Suppressor macrophage treated with lipopolysaccharide for 1 hour (primary cell): Measurements from ENCODE around the gene NAV2.
"Not testable (repeated sequence)": the region's sequence is repeated elsewhere in the genome, so short reads cannot be mapped to it uniquely, and the experiment has no call there.

Experiments used
- DNase-seq, 3 donors: peaks; one replicate each; pipeline ENCODE4 v3.0.0-alpha.2; 2020 to 2022

Gene NAV2

DNA sequence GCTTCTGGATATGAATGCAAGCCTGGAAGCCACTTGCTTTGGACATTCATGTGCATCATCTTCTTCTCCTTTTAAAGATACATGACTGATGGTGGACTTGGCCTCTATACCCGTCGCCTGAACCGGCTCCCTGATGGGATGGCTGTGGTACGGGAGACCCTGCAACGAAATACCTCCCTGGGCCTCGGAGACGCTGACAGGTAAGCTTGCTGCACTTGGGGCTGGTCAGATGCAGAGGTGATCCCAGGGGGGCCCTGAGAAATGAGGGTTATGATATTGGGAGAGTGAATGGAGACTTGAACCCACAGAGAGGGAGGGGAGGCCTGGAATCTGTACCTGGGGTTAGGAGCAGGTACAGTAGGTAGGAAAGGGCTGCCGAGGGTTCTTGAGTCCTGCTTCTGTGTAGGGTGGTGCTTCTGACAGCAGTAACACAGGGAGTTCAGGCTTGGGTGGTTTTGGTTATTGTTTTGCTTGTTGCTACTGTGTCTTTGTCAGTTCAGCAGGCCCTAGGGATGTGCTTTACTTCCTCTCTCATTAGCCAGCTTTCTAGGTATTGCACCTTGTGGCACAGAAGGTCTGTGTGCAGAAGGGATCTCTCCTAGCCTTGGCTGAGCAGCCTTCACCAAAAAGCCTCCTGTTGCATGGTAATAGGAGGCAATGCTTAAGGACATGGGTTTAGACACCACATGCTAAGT lies 271.6 kb downstream of the NAV2 start:
- DNase-seq: no peak

DNA sequence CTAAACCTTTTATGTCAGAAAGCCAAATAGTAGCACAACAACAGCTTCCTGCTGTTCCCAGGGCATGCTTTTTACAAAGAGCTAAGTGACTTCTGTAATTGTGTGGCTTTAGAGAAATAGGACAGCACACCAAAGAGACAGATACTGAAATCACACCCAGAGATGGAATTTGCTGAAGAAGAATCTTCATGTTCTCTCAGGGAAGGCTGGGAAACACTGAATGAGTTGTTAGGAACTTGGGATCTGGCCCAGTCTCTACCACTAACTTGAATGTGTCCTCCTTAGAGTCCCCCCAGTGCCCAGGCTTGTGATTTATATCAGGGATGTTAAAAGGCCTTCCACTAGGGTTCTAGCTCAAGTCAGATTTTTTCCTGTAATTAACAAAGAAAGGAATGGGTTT lies 272.5 kb downstream of the NAV2 start:
- DNase-seq: no peak

- DNase-seq: no peak
Observed at GRCh38 chr11:19987331-19987801, 274.7 kb downstream of the NAV2 start.

GRCh38 chr11:19988598-19988997 lies 276.0 kb downstream of the NAV2 start:
- DNase-seq: no peak

DNA sequence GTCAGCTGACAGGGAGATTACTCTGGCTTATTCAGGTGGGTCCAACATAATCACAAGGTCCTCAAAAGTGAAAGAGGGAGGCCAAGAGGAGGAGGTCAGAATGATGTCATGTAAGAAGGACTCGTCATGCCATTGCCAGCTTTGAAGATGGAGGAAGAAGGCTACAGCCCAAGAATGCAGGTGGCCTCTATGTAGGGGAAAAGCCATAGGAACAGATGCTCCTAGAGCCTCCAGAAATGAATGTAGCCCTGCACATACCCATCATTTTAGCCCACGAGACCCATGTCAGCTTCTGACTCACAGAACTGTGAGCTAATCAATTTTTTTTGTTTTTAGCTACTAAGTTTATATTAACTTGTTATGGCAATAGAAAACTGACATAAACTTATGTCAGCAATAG lies 276.6 kb downstream of the NAV2 start:
- no peak for DNase-seq

DNA sequence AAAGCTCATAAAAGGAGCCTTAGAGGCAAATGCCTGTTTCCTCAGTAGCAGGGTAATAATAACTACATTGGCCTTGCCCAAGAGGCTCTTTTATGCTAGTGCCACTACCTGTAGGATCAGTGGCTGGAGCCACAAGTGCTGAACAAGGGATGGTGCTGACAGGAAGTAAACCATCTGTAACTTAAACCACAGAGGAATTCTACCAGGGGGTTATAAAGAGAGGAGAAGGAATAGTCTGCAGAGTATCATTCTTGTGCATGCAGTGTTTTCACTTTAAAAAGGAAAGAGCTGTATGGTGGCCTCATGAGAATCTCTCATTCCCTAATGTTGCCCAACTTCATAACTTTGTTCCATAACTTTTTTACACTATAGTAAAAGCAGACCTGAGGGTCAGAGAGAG lies 279.5 kb downstream of the NAV2 start:
- DNase-seq: no peak

GRCh38 chr11:19992998-19993397 lies 280.4 kb downstream of the NAV2 start:
- DNase-seq: no peak

DNA sequence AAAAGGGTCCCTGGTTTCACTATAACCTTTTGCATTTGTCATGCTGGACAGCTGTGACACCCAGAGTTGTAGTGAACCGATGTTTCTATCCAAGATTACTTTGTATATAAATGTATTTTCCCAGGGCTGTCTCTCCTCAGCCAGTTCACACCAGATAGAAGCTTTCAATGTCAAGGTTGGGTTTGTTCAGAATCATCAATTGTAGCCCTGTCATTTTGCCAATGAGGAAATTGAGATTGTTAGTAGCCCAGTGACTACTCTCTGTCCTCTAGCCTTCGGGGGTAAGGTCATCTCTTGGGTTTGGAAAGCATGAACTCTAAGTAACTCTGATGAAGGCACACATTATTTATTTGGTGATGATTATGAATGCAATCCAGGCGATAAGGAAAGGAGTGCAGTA lies 282.0 kb downstream of the NAV2 start:
- no peak for DNase-seq

- no peak for DNase-seq
Observed at GRCh38 chr11:19995145-19995544, 282.5 kb downstream of the NAV2 start.

DNA sequence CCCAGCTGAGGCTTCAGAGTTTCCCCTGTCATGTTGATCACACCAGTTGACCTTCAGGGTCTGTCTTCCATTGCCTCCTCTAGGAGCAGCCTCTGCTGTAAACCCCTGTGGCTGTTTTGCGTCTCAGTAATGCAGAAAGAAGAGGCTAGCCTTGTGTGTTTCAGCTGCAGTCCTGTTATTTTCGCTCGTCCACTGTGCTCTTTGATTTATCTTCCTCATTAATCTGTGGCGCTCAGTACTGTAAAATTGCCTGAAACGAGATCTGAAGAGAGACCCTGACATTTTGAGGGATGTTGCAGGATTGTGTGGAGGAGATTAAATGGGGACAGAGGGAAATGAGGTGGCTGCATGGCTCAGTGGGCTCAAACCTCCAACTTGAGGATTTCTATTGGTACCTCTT lies 283.9 kb downstream of the NAV2 start:
- no peak for DNase-seq

DNA sequence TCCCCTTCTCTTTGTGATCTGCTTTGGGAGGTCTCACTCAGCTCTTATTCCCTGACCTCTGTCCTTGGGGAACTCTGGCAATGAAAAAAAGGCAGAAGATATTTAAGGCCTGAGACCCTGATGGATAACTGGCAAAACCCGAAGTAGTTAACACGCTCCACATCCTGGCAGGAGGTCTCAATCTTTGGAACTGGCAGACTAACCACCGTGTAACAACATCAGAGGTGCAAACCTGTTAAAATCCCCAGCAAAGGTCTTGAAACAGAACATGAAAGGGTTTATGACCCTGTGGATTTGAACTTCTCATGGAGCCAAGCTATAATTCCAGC lies 287.3 kb downstream of the NAV2 start:
- DNase-seq: no peak

DNA sequence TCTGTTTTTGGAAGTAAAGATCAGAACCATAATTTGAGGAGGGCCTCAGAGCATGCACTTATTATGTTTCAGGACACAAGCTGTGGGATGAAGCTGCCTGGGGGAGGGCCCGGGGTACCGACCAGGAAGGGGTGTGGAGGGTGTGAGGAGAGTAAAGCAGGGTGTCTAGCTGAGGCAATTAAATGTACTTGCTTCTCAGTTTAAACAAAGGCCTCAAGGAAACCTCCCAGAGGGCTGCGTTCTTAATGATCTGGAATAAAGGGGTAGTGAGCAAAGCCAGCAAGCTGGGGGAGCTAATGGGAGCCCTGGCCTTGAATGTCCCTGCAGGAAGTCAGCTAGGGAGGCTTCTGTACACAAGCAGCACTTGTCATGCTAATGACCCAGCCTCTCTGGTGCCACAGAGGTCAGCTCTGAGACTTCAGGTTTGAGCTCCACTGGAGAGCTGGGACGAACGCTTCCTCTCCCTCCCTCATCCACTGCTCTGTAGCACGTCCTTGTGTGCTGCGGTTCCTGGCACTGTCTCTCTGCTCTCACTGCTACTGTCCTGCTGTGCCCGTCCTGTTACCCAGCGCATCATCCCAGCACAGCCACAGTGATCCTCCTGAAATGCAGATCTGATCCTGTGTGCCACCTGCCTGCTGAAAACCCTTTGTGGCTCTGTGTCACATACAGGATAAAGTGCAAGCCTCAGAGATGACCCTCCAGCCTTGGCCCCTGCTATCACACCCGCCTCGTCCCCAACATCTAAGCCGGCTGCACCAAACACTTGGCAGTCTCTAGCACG lies 287.9 kb downstream of the NAV2 start:
- no peak for DNase-seq

DNA sequence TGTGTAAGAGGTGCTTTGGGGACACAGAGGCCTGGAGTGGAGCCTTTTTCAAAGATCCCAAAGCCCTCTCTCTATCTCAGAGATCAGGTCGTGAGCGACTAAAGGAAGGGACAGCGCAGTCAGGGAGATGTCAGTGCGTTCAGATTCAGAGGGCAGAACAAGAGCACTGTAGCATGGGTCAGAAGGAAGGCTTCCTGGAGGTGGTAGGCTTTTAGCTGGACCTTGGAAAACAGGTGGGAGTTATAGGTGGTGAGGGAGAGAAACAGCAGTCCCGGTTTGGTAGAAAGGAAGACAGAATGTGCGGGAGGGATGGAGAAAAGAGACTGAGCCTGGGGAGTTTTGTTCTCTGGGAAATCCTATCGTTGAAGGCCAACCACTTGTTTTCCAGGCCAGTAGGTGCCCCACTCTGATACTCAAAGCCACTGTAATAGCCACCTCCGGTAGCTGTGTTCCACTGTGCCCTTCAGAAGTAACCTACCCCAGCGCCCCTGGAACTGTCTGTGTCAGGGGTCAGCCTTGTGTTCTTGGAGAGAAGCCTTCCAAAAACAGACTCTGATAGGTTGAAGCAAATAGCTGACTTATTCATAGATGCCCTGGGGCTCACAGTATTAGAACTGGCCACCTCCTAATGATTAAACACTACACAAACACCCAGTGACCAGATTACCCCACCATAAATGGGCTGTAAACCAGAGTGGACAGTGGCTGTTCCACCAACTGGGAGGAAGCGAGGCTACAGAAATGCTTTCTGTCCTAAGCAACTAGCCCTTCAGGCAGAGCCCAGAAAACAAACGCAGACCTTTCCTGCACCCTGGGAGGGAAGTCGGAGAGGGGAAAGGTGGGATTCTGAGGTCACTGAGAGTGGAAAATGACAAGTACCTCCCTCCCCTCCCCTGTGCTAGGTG lies 289.9 kb downstream of the NAV2 start:
- no peak for DNase-seq

DNA sequence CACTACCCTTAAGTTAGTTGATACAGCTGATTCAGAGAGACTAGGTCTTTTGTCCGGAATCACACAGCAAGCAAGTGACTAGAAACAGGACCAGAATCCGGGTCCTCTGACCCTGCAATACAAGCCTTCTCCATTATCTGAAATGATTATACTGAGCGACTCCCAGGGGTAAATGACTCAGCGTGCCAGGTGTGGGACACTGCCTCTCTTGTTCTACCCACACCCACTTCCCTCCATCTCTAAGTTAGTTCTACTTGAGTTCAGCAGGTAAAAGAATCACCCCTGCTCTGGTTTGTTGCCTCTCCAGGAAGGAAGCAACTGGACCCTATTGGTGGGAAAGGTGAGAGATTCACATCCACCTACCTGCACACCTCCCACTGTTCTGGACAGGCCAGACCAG lies 290.7 kb downstream of the NAV2 start:
- no peak for DNase-seq

DNA sequence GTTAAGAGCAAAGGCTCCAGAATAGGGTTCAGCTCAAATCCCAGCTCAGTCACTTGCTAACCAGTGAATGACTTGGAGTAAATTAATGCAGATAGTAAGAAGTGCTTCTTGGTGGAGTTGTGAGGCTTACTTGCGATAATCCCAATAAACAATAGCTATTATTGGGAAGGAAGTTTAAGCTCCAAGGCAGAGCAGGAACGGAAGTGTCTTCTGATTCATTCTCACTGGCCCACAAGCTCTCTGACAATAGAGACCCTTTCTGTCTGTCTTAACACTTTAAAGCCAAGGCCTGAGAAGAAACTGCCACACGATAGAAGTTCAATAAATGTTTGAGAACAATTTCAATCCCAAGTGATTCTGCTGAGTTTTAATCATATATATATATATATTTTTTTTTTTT lies 292.2 kb downstream of the NAV2 start:
- no peak for DNase-seq

DNA sequence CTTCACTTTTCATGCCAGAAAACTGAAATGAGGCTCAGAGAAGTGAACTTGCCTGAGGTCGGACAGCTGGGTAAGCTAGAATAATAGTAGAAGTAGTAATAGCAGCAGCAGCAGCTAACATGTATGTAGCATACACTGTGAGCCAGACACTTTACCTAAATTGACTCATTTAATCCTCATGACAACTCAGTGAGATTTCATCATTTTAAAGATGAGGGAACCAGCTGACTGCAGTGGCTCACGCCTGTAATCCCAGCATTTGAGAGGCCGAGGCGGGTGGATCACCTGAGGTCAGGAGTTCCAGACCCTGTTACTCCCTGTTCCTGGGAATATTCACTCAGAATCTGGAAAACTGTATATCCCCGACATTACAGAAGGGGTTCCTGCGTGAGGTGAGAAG lies 293.1 kb downstream of the NAV2 start:
- no peak for DNase-seq

GRCh38 chr11:20006618-20007017 lies 294.0 kb downstream of the NAV2 start:
- not testable (repeated sequence) for DNase-seq

DNA sequence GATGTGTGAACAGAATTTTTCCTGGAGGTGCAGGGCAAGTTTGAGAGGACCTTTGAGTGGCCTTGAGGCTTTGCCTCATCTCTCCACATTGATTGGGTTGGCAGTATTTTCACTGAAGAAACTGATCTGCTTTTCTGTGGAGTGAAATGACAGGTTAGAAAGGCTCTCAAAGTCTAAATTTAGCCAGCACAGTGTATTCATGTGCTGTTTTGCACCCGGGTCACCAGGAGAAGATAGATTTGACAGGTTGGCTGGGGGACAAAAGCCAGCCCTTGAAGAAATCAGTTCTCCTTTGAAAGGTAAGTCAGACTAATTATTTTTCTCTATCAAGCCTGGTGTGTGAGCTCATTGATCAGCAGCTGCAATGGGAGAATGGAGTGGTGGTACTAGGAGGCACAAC lies 294.7 kb downstream of the NAV2 start:
- DNase-seq: no peak

- no peak for DNase-seq
Observed at GRCh38 chr11:20008190-20008870, 295.7 kb downstream of the NAV2 start.

- DNase-seq: no peak
Observed at GRCh38 chr11:20008871-20009644, 296.4 kb downstream of the NAV2 start.

GRCh38 chr11:20010156-20010850 lies 297.7 kb downstream of the NAV2 start:
- no peak for DNase-seq

DNA sequence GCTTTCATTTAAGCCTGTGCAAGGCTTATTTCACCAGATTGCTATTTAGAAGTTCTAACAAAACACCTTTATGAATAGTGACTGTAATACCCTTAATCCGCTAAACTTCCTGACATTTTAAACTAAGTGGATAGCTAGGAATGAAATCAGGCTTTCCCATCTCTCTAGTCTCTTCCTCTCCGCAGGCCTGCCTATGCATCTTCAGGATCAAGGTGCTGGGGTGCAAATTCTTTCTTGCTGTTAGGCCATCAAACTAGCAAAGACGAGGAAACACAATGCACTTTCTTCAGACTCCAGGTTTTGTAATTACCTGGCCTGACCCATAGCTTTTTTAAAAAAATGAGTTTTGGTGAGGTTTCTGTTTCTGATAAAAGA lies 298.2 kb downstream of the NAV2 start:
- DNase-seq: no peak
